OCI-LY3 (cell line): Measurements from ENCODE around the gene ACACA.

Source experiments
- H2AFZ ChIP-seq: fragments of 200-600, 300-600 bp; shearing (Covaris generic); 2 replicates; pipeline ENCODE4 v1.6.0; 2014; ENCODE audit warnings: antibody characterized with exemption, low read depth, low read length
- H3K27ac ChIP-seq: fragments of 200-600, 300-600 bp; sonication (generic); 2 replicates; pipeline ENCODE4 v1.5.1; 2014; ENCODE audit warnings: mild to moderate bottlenecking, low read length, moderate library complexity, mixed read lengths
- H3K27me3 ChIP-seq: fragments of 200-600, 300-600 bp; sonication (generic); 2 replicates; pipeline ENCODE4 v1.6.1; 2014; ENCODE audit warnings: low read depth, low read length, mixed read lengths
- H3K36me3 ChIP-seq: fragments of 200-600, 300-600 bp; sonication (generic); replicated peaks from 2 replicates; pipeline ENCODE3; 2014; ENCODE audit warnings: low read depth, low read length, mixed read lengths
- H3K4me1 ChIP-seq: fragments of 300-600, 200-600 bp; sonication (generic); 2 replicates; pipeline ENCODE4 v1.6.1; 2014; ENCODE audit warnings: low read length, mixed read lengths
- H3K4me2 ChIP-seq: fragments of 200-600, 300-600 bp; sonication (generic); 2 replicates; pipeline ENCODE4 v1.6.1; 2014; ENCODE audit warnings: low read length, mixed read lengths
- H3K4me3 ChIP-seq: fragments of 300-600, 200-600 bp; sonication (generic); 2 replicates; pipeline ENCODE4 v1.5.1; 2014; ENCODE audit warnings: antibody characterized with exemption, mild to moderate bottlenecking, low read length, moderate library complexity
- H3K79me2 ChIP-seq: fragments of 300-600, 200-600 bp; shearing (Covaris generic); 2 replicates; pipeline ENCODE4 v1.6.1; 2014; ENCODE audit warnings: mild to moderate bottlenecking, low read length, mixed read lengths
- H3K9ac ChIP-seq: fragments of 300-600, 200-600 bp; shearing (Covaris generic); 2 replicates; pipeline ENCODE4 v1.6.0; 2014; ENCODE audit warnings: mild to moderate bottlenecking, low read length, moderate library complexity
- H3K9me3 ChIP-seq: fragments of 200-600, 300-600 bp; shearing (Covaris generic); 2 replicates; pipeline ENCODE4 v1.6.1; 2014; ENCODE audit warnings: low read length, mixed read lengths; ENCODE audit not compliant: insufficient read depth
- H4K20me1 ChIP-seq: fragments of 200-600, 300-600 bp; sonication (generic); 2 replicates; pipeline ENCODE4 v1.6.1; 2016; ENCODE audit warnings: low read length, mixed read lengths; ENCODE audit not compliant: insufficient read depth
- CTCF ChIP-seq: fragments of 200-600, 300-600 bp; sonication (generic); IDR thresholded peaks from 2 replicates; pipeline ENCODE4 v1.5.1; 2014; ENCODE audit warnings: antibody characterized with exemption, low read length, low read depth
- EZH2phosphoT487 ChIP-seq: fragments of 200-600 bp; shearing (Covaris generic); IDR thresholded peaks from 2 replicates; pipeline ENCODE4 v1.6.1; 2018; ENCODE audit warnings: antibody characterized with exemption, mixed run types, low read depth

ACACA gene

GRCh38 chr17:37310940-37311339 is 95.7 kb downstream of the ACACA start:
- no peak overlapping the region for H3K9ac ChIP-seq
- peaks cover 16% of the 10 kb centered on the region for H3K79me2 ChIP-seq
- H2AFZ ChIP-seq = no peak overlapping the region
- H3K36me3 ChIP-seq = peaks cover 18% of the 10 kb centered on the region
- no peaks in the 10 kb centered on the region for H3K27me3 ChIP-seq
- no peak overlapping the region for H3K27ac ChIP-seq
- no peak for TF ChIP-seq EZH2phosphoT487
- TF ChIP-seq CTCF = no peak
- H3K9me3 ChIP-seq = no peaks in the 10 kb centered on the region
- 0 out of 2 replicates have a peak, but pooled peaks cover 3% of the 10 kb centered on the region for H4K20me1 ChIP-seq
- H3K4me3 ChIP-seq = no peak overlapping the region
- no peaks in the 10 kb centered on the region for H3K4me1 ChIP-seq
- H3K4me2 ChIP-seq = no peak overlapping the region

GRCh38 chr17:37309051-37309450 is 97.6 kb downstream of the ACACA start:
- Histone ChIP-seq H3K27ac (no peak overlapping the region), H3K4me1 (no peaks in the 10 kb centered on the region), H3K4me2 (no peak overlapping the region), H2AFZ (no peak overlapping the region), H3K36me3 (peaks cover 9% of the 10 kb centered on the region), H3K9ac (no peak overlapping the region), H3K27me3 (no peaks in the 10 kb centered on the region), H3K9me3 (no peaks in the 10 kb centered on the region), H3K4me3 (no peak overlapping the region), H3K79me2 (peaks cover 14% of the 10 kb centered on the region), H4K20me1 (0 out of 2 replicates have a peak, but pooled peaks cover 3% of the 10 kb centered on the region)
- no peak for TF ChIP-seq EZH2phosphoT487
- no peak for TF ChIP-seq CTCF

- H3K27me3 ChIP-seq = no peaks in the 10 kb centered on the region
- H3K9me3 ChIP-seq = no peaks in the 10 kb centered on the region
- H4K20me1 ChIP-seq = no peaks in the 10 kb centered on the region; the same call in 1 of the 2 replicates
- H2AFZ ChIP-seq = no peak overlapping the region
- peaks cover 8% of the 10 kb centered on the region; the same call in 1 of the 2 replicates for H3K79me2 ChIP-seq
- TF ChIP-seq CTCF (no peak), EZH2phosphoT487 (no peak)
- no peak overlapping the region for H3K4me3 ChIP-seq
- no peaks in the 10 kb centered on the region for H3K4me1 ChIP-seq
- H3K9ac ChIP-seq = no peak overlapping the region
- no peak overlapping the region for H3K4me2 ChIP-seq
- peaks cover 4% of the 10 kb centered on the region for H3K36me3 ChIP-seq
- H3K27ac ChIP-seq = no peak overlapping the region
Observed at GRCh38 chr17:37305406-37305905, 101.2 kb downstream of the ACACA start.

- no peaks in the 10 kb centered on the region for H3K9me3 ChIP-seq
- no peaks in the 10 kb centered on the region for H3K36me3 ChIP-seq
- H3K9ac ChIP-seq = no peak overlapping the region
- H3K4me2 ChIP-seq = no peak overlapping the region
- no peak overlapping the region for H3K27ac ChIP-seq
- H3K27me3 ChIP-seq = no peaks in the 10 kb centered on the region
- peaks cover 8% of the 10 kb centered on the region for H3K79me2 ChIP-seq
- H2AFZ ChIP-seq = no peak overlapping the region
- H3K4me1 ChIP-seq = no peaks in the 10 kb centered on the region
- H4K20me1 ChIP-seq = peaks cover 3% of the 10 kb centered on the region
- H3K4me3 ChIP-seq = no peak overlapping the region
- TF ChIP-seq EZH2phosphoT487 (no peak), CTCF (no peak)
Observed at GRCh38 chr17:37301288-37301687, 105.3 kb downstream of the ACACA start.
